Liver (tissue), 3 donors: ENCODE results near the gene SPATS2.

Source experiments
- GABPA ChIP-seq, 2 donors: IDR thresholded peaks in 1 of 2; conservative IDR thresholded peaks in 1 of 2; 2 replicates each; pipeline ENCODE4 v1.6.1; 2016; ENCODE audit warnings: antibody characterized with exemption in 2 of 2, mild to moderate bottlenecking in 1 of 2, moderate library complexity in 1 of 2
- SP1 ChIP-seq: IDR thresholded peaks from 2 replicates; pipeline ENCODE4 v1.6.1; 2018; ENCODE audit warnings: antibody characterized with exemption, mild to moderate bottlenecking
- TAF1 ChIP-seq: conservative IDR thresholded peaks from 2 replicates; pipeline ENCODE4 v1.6.1; 2016; ENCODE audit warnings: antibody characterized with exemption, mild to moderate bottlenecking
- TF ChIP-seq, protein P1 (sequence below): fragments of 150-350 bp; IDR thresholded peaks from 2 replicates; pipeline ENCODE4 v1.5.1; 2017; ENCODE audit warnings: improper control_type of control experiment, low read depth, low read length; ENCODE audit not compliant: missing input control
- TF ChIP-seq, protein P2 (sequence below): IDR thresholded peaks from 2 replicates; pipeline ENCODE4 v1.6.1; 2016; ENCODE audit warnings: antibody characterized with exemption
- TF ChIP-seq, protein P3 (sequence below): IDR thresholded peaks from 2 replicates; pipeline ENCODE4 v1.6.1; 2016; ENCODE audit warnings: antibody characterized with exemption
- TF ChIP-seq, protein P4 (sequence below): IDR thresholded peaks from 2 replicates; pipeline ENCODE4 v1.6.1; 2016; ENCODE audit warnings: antibody characterized with exemption
- donor health status: healthy.
- donor health status: healthy.

DNA sequence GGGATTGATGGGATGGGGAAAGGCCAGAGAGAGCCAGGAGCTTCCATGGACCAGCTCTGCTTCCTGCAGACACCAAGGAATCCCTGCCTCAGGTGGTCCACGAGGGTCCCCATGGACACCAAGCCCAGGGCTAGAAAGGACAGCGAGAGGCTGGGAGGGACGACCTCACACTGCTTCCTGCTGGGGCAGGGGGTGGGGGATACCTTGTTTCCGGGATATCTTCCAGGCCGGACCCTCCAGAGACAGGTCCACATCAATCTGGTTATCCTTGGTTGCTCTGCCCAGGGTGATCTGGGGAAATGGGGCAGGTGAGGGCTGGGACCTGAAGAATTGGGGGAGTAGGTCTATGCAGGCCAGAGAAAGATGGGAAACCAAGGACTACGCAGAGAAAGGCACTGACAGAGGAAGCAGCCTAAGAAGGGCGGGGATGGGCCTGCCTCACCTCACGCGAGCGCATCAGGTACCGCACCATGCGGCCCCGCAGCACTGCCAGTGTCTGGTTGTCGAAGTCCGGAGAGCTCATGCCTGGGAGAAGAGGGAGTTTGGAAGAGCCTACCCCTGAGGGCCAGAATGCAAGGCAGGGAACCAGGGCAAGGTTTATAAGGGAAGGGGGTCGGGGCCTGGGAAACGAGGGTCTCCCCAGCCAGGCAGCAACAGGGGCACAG, 191.9 kb downstream of the SPATS2 start:
- TF ChIP-seq, protein P1, sequence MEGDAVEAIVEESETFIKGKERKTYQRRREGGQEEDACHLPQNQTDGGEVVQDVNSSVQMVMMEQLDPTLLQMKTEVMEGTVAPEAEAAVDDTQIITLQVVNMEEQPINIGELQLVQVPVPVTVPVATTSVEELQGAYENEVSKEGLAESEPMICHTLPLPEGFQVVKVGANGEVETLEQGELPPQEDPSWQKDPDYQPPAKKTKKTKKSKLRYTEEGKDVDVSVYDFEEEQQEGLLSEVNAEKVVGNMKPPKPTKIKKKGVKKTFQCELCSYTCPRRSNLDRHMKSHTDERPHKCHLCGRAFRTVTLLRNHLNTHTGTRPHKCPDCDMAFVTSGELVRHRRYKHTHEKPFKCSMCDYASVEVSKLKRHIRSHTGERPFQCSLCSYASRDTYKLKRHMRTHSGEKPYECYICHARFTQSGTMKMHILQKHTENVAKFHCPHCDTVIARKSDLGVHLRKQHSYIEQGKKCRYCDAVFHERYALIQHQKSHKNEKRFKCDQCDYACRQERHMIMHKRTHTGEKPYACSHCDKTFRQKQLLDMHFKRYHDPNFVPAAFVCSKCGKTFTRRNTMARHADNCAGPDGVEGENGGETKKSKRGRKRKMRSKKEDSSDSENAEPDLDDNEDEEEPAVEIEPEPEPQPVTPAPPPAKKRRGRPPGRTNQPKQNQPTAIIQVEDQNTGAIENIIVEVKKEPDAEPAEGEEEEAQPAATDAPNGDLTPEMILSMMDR = no peak
- TF ChIP-seq GABPA (IDR thresholded peaks at IDR 0.05 in 1 of 2, conservative IDR thresholded peaks at IDR 0.05 in 1 of 2) = no peak
- TF ChIP-seq TAF1 = no peak
- TF ChIP-seq, protein P2, sequence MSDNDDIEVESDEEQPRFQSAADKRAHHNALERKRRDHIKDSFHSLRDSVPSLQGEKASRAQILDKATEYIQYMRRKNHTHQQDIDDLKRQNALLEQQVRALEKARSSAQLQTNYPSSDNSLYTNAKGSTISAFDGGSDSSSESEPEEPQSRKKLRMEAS = no peak
- TF ChIP-seq, protein P3, sequence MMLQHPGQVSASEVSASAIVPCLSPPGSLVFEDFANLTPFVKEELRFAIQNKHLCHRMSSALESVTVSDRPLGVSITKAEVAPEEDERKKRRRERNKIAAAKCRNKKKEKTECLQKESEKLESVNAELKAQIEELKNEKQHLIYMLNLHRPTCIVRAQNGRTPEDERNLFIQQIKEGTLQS = no peak
- TF ChIP-seq SP1 = no peak
- TF ChIP-seq, protein P4, sequence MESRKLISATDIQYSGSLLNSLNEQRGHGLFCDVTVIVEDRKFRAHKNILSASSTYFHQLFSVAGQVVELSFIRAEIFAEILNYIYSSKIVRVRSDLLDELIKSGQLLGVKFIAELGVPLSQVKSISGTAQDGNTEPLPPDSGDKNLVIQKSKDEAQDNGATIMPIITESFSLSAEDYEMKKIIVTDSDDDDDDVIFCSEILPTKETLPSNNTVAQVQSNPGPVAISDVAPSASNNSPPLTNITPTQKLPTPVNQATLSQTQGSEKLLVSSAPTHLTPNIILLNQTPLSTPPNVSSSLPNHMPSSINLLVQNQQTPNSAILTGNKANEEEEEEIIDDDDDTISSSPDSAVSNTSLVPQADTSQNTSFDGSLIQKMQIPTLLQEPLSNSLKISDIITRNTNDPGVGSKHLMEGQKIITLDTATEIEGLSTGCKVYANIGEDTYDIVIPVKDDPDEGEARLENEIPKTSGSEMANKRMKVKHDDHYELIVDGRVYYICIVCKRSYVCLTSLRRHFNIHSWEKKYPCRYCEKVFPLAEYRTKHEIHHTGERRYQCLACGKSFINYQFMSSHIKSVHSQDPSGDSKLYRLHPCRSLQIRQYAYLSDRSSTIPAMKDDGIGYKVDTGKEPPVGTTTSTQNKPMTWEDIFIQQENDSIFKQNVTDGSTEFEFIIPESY = no peak
